Measurements from ENCODE around the gene IFT81.

Gene IFT81

DNA sequence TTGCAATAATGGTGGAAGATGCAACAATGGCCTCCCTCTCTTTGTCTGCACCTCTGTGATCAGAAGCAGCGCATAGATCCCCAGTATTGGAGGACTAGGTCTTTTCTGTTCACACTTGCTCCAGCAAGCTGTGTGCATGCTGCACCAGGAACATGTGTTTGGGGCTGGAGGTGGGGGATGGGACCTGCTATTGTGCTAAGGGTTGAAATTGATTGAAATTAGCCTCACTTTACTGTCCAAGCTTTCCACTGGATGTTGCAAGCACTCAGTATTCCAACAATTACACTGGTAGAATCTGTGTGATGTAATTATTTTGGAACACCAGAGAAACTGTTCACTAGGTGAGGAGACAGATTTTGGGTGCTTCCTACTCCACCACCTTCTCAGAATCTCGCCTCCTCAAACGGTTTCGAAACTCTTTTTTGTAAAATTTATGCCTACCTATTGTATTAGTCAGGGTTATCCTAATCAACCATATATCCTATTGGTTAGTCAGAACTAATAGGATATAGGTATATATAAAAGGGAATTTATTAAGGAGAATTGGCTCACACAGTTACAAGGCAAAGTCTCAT is 35.6 kb downstream of the IFT81 start:
- H3K27me3 Mint-ChIP-seq, result no peaks in the 10 kb centered on the region
- no peak overlapping the region for H3K27ac Mint-ChIP-seq
- DNase-seq (ENCODE audit: low spot score in 2 of 2) (no peak), ATAC-seq (ENCODE audit: low read depth) (no peak)
- H3K4me1 Mint-ChIP-seq, result no peaks in the 10 kb centered on the region
- H3K4me3 Mint-ChIP-seq, result no peak overlapping the region
- peaks cover 15% of the 10 kb centered on the region for H3K36me3 Mint-ChIP-seq
- H3K9me3 Mint-ChIP-seq, result peaks cover 10% of the 10 kb centered on the region

DNA sequence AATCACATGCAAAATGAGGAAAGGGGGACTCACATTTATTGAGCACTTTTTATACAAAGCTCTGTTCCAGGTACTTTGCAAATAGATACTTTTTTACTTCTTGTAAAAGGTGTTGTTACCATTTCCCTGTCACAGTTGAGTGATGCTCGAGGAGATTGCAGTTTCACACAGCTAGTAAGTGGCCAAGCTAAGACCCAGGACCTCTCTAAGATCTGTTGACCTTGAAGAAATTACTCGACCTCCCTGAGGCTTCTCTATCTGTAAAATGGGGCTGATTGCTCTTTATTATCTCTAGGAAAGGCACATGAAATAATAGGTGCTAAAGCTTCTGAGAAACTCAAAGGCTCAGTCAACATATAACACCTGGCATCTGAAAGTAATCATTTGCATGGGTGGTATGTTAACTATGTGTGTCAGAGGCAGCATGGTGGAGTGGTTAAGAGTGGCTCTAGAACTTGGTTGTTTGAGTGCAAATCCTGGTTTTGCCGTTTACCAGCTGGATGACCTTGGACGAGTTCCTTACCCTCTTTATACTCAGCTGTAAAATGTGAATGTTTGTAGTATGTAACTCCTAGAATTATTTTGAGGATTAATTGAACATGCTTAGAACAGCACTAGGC is 41.5 kb downstream of the IFT81 start:
- H3K27me3 Mint-ChIP-seq, result no peaks in the 10 kb centered on the region
- H3K9me3 Mint-ChIP-seq, result no peaks in the 10 kb centered on the region
- H3K36me3 Mint-ChIP-seq, result peaks cover 4% of the 10 kb centered on the region
- H3K27ac Mint-ChIP-seq, result peak overlapping the region; percentile 88
- peaks cover 12% of the 10 kb centered on the region for H3K4me1 Mint-ChIP-seq
- DNase-seq (ENCODE audit: low spot score in 2 of 2) (no peak), ATAC-seq (ENCODE audit: low read depth) (peak; percentile 94)
- H3K4me3 Mint-ChIP-seq, result peak overlapping the region; percentile 64

DNA sequence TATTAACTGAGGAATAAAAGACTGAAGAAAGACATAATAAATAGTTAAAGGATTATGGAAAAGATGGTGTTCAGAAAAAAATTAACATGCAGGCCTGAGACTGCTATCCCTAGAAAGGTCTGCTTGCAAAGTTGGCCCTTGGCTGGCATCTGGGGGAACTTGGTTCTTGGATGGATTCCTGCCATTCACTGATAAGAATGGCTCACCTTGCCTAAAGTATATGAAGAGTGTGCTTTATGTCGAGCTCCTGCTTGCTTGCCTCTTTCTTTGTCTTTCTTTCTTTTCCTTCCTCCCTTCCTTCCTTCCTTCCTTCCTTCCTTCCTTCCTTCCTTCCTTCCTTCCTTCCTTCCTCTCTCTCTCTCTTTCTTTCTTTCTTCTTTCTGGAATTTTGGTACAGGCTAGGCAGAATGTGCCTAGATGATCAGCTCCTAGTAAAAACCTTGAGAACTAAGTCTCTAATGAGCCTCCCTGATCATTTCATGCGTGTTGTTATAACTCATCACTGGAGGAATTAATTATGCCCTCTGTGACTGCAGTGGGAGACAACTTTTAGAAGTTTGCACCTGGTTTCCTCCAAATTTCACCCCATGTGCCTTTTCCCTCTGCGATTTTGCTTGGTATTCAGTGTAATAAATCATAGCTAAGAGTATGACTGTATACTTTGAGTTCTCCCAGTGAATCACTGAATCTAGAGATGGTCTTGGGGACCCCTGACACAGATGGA is 44.7 kb downstream of the IFT81 start:
- Mint-ChIP-seq H3K27ac (no peak overlapping the region), H3K4me3 (no peak overlapping the region), H3K4me1 (peaks cover 12% of the 10 kb centered on the region), H3K9me3 (no peaks in the 10 kb centered on the region), H3K27me3 (no peaks in the 10 kb centered on the region), H3K36me3 (peaks cover 2% of the 10 kb centered on the region)
- no peak for DNase-seq (ENCODE audit: low spot score in 2 of 2)
- ATAC-seq (ENCODE audit: low read depth), result no peak

DNA sequence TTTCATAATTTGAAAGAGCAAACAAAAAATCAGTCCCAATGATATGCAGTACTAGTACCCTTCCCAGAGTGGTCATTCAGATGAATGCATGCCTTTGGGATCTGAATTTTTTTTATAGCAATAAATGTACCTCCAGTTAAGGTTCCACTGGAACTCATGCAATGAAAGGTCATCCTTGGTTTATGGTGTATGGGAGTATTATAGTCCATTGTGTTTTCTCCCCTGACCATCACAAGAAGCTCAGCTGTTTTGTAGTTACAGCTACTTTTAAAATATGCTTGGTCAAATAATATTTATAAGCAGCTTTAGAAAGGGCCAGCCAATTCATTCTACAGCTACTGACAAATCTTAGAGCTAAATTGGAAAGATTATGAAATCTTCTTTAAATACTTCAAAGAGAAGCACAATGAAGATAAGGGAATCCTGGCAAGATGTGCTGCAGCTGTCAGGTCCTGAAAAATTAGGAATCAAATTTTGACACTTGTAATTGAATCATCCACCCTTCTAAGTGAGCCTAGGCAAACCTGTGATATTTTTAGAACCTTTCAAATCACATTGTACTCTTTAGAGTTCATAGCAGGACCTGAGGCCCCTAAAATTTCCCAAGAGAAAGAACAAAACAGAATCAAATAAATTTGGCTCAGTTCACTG is 46.5 kb downstream of the IFT81 start:
- Mint-ChIP-seq H3K9me3 (no peaks in the 10 kb centered on the region), H3K36me3 (peaks cover 2% of the 10 kb centered on the region), H3K27me3 (no peaks in the 10 kb centered on the region), H3K27ac (no peak overlapping the region), H3K4me1 (peaks cover 7% of the 10 kb centered on the region), H3K4me3 (no peak overlapping the region)
- ATAC-seq (ENCODE audit: low read depth) (no peak), DNase-seq (ENCODE audit: low spot score in 2 of 2) (no peak)

DNA sequence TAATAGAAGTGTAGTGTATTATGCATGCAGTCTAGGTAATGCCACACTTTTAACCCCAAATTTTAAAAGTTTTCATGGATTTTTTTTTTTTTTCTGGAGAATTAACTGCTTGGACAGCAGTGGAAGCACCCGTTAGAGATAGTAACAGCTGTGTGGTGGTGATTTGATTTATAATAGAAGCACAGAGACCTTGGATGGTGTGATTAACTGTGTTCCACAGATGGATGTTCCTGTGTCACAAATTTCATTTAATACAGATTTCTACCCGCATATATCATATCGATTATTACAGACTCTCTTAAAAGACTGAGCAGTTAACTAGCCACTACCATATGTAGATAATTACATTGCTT is 47.0 kb downstream of the IFT81 start:
- Mint-ChIP-seq H3K9me3 (no peaks in the 10 kb centered on the region), H3K27me3 (no peaks in the 10 kb centered on the region), H3K4me1 (peaks cover 3% of the 10 kb centered on the region), H3K4me3 (no peak overlapping the region), H3K36me3 (peaks cover 2% of the 10 kb centered on the region), H3K27ac (no peak overlapping the region)
- DNase-seq (ENCODE audit: low spot score in 2 of 2) (no peak), ATAC-seq (ENCODE audit: low read depth) (no peak)

DNA sequence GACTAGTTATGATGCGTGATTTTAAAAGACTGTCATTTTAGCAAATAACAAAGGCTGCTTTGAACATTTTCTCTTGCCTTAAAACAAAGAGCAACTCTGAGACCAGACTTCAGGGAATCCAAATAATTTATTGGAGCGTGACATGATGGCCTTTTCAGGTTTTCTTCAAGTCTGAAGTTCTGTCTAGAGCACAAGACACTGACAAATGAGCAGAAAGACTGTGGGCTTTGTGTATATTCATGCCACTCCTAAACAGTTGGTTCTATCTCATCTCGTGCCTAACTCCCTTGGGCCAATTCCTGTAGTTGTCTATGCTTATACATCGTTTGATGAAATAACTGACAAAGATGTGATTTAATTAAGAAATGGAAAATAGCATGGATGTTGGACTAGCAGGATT is 47.5 kb downstream of the IFT81 start:
- H3K4me1 Mint-ChIP-seq, result peaks cover 3% of the 10 kb centered on the region
- H3K9me3 Mint-ChIP-seq, result no peaks in the 10 kb centered on the region
- no peak overlapping the region for H3K4me3 Mint-ChIP-seq
- peaks cover 2% of the 10 kb centered on the region for H3K36me3 Mint-ChIP-seq
- no peak for ATAC-seq (ENCODE audit: low read depth)
- H3K27ac Mint-ChIP-seq, result no peak overlapping the region
- H3K27me3 Mint-ChIP-seq, result no peaks in the 10 kb centered on the region
- DNase-seq (ENCODE audit: low spot score in 2 of 2), result no peak

DNA sequence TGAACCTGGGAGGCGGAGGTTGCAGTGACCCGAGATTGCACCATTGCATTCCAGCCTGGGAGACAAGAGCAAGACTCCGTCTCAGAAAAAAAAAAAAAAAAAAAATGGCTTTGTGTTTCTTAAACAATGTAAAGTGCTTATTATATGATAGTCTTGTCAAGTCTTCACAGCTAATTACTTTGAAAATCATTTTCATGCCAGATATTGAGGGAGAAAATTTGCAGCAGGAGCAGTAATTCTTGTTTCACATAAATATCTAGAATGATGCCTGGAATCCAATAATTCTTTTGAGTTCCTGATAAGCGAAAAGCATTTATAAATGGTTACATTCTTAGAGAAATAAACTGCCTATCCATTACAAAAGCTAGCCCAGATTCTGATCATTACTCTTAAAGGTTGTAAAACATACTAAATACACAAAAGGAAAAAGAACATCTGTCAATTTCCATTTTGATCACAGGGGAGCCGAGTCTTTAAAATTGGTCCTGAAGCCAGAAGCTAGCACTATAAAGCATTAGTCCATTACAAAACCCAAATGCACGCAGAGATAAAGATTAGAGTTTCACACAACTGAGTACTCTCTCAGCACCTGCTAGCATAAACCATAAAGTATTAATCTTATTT is 50.3 kb downstream of the IFT81 start:
- no peak overlapping the region for H3K27ac Mint-ChIP-seq
- H3K9me3 Mint-ChIP-seq, result no peaks in the 10 kb centered on the region
- H3K4me1 Mint-ChIP-seq, result no peaks in the 10 kb centered on the region
- DNase-seq (ENCODE audit: low spot score in 2 of 2), result no peak
- no peak overlapping the region for H3K4me3 Mint-ChIP-seq
- ATAC-seq (ENCODE audit: low read depth), result no peak
- peaks cover 2% of the 10 kb centered on the region for H3K36me3 Mint-ChIP-seq
- no peaks in the 10 kb centered on the region for H3K27me3 Mint-ChIP-seq

DNA sequence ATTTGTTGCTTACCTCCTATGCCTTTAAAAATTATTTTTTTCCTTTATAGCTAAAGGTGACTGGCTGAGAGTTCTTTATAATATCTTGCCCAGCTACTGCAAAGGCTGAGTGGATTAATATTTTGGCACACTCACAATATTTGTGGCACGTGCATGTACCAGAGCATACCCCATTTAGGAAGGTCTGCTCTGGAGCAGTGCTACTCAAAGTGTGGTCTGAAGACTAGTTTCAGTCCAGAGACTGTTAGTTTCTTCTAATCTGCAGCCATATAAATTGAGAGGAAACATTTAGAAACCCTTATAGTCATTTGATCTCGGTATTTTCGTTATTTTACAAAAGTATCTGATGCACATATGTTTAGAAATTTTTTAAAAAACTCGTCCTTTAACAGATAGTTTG is 51.0 kb downstream of the IFT81 start:
- Mint-ChIP-seq H3K36me3 (peaks cover 2% of the 10 kb centered on the region), H3K4me3 (no peak overlapping the region), H3K9me3 (no peaks in the 10 kb centered on the region), H3K27ac (no peak overlapping the region), H3K27me3 (no peaks in the 10 kb centered on the region), H3K4me1 (no peaks in the 10 kb centered on the region)
- DNase-seq (ENCODE audit: low spot score in 2 of 2), result no peak
- ATAC-seq (ENCODE audit: low read depth), result no peak

DNA sequence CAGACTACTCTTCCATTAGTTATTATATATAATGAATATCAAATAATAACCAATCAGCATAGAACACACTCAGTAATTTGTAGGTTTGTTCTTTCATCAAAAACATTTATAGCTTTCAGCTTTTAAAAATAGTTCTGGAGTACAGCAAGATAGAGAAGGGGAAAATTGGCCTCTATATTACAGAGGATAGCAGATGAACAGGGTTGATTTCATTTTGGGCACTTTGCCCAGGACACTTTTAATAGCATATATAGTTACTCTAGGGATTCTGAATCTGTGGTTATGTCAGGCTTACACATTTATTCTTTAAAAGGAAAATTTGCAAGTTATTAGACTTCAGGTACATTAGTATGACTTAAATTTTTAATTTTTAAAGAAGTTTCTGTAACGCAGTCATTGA is 52.6 kb downstream of the IFT81 start:
- Mint-ChIP-seq H3K36me3 (no peaks in the 10 kb centered on the region), H3K4me3 (no peak overlapping the region), H3K9me3 (no peaks in the 10 kb centered on the region), H3K4me1 (no peaks in the 10 kb centered on the region), H3K27ac (no peak overlapping the region), H3K27me3 (no peaks in the 10 kb centered on the region)
- ATAC-seq (ENCODE audit: low read depth) (no peak), DNase-seq (ENCODE audit: low spot score in 2 of 2) (no peak)

DNA sequence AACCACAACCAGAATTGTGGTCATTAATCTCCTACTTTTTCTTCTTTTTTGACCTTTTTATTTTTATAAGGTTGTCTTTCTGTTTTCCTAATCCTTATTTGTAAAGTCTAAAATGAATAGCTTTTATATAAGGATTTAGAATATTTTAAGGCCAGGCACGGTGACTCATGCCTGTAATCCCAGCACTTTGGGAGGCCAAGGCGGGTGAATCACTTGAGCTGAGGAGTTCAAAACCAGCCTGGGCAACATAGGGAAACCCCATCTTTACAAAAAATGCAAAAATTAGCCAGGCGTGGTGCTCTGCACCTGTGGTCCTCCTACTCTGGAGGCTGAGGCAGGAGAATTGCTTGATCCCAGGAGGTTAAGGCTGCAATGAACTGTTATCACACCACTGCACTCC is 55.1 kb downstream of the IFT81 start:
- Mint-ChIP-seq H3K27me3 (no peaks in the 10 kb centered on the region), H3K4me1 (no peaks in the 10 kb centered on the region), H3K36me3 (peaks cover under 1% of the 10 kb centered on the region), H3K27ac (no peak overlapping the region), H3K4me3 (no peak overlapping the region), H3K9me3 (no peaks in the 10 kb centered on the region)
- ATAC-seq (ENCODE audit: low read depth), result no peak
- DNase-seq (ENCODE audit: low spot score in 2 of 2), result no peak

DNA sequence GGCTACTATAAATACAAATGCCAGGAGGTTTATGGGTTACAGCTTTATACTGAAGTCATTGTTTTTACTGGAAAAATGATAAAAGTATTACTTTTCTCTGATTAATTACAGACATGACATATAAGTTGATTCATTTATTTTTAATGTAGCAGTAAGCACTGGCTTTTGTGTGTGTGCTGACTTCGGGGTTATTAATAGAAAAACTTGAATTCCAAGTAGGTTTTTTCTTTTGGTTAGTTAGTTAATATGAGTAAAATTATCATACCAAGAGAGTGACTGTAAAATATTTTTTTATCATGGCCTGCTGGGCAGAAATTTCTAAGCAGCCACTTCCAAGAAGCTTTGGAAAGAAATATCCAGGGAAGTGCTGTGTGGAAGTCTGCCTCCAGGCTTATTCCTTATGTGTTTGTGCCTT is 56.4 kb downstream of the IFT81 start:
- Mint-ChIP-seq H3K36me3 (peaks cover 2% of the 10 kb centered on the region), H3K9me3 (no peaks in the 10 kb centered on the region), H3K27ac (no peak overlapping the region), H3K4me3 (no peak overlapping the region), H3K4me1 (no peaks in the 10 kb centered on the region), H3K27me3 (no peaks in the 10 kb centered on the region)
- DNase-seq (ENCODE audit: low spot score in 2 of 2) (no peak), ATAC-seq (ENCODE audit: low read depth) (no peak)

DNA sequence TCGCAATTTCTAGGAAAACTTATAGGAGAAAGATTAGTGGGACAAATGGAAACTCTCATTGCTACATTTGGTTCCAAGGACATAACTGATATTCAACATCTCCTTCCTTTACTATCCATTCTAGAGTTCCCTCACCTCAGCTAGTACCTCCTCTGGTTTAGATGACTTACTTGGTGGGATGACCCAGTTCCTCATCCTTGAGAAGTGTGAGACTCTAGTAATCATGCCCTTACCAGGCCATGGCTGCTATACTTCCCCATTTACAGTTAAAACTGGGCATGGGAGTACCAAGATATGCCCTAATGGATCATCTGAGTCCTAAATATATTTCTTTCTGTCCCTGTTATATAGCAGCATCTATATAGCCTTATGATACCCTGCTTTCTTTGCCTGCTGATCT is 58.1 kb downstream of the IFT81 start:
- Mint-ChIP-seq H3K9me3 (peaks cover 9% of the 10 kb centered on the region), H3K36me3 (peaks cover 12% of the 10 kb centered on the region), H3K4me1 (no peaks in the 10 kb centered on the region), H3K27me3 (no peaks in the 10 kb centered on the region), H3K27ac (no peak overlapping the region), H3K4me3 (no peak overlapping the region)
- no peak for ATAC-seq (ENCODE audit: low read depth)
- DNase-seq (ENCODE audit: low spot score in 2 of 2), result no peak

DNA sequence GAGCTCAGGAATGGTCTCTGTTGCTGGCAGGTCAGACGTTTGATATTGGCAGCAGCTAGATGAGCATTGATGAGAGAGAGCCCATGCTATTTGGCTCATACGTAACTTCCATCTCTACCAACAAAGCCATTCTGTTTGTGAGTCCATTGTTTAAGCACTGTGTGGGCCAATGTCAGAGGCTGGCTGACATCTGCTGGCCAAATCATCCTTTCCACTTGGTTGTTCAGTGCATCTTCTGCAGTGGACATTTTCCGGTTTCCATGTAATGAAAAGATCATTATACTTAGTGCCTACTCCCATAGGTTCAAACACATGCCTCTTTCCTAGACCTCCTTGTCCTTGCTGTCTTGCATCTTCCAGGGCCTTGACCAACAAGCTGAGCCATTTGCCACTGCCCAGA is 59.2 kb downstream of the IFT81 start:
- H3K4me3 Mint-ChIP-seq, result no peak overlapping the region
- no peaks in the 10 kb centered on the region for H3K27me3 Mint-ChIP-seq
- ATAC-seq (ENCODE audit: low read depth), result no peak

DNA sequence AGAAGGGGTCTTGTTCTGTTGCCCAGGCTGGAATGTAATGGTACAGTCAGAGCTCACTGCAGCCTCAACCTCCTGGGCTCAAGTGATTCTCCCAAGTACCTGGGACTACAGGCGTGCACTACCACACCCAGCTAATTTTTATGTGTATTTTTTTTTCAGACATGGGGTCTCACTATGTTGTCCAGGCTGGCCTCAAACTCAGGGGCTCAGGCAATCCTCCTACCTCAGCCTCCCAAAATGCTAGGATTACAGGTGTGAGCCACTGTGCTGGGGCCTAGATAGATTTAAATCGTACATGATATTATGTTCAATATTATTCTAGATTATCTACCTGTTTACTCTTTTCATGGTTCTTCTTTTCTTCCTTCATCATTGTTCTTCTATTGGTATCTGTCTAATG is 61.5 kb downstream of the IFT81 start:
- DNase-seq (ENCODE audit: low spot score in 2 of 2), result no peak
- Mint-ChIP-seq H3K27me3 (no peaks in the 10 kb centered on the region), H3K4me1 (no peaks in the 10 kb centered on the region), H3K4me3 (no peak overlapping the region), H3K9me3 (peaks cover 11% of the 10 kb centered on the region), H3K36me3 (peaks cover 23% of the 10 kb centered on the region), H3K27ac (no peak overlapping the region)
- no peak for ATAC-seq (ENCODE audit: low read depth)

More for the DNA sequence above, 59.2 kb downstream of the IFT81 start:
- no peak for DNase-seq (ENCODE audit: low spot score in 2 of 2)
- Mint-ChIP-seq H3K9me3 (peaks cover 9% of the 10 kb centered on the region), H3K27ac (no peak overlapping the region), H3K36me3 (peaks cover 14% of the 10 kb centered on the region), H3K4me1 (no peaks in the 10 kb centered on the region)
